HepG2 (cell line): ENCODE results near the gene SH2D7. TPM values are rescaled to one million over a fixed set of nuclear protein-coding genes. Genes with fewer than 3 reads are reported as not detected.

Experiments used
- ATAC-seq: fragments of 200-7000 bp; cut with Tn5 transposase; 3 replicates; pipeline ENCODE4 v1.9.1; 2020; ENCODE audit warnings: mild to moderate bottlenecking, moderate library complexity
- BruUV-seq: library from RNA; stranded (reverse); fragments of 400-500 nt; replicated peaks from 2 replicates; lab custom pipeline; 2021; lab: Mats Ljungman, UMichigan
- CTCF ChIA-PET: fragments of 300-600 bp; formaldehyde crosslinking; extraction: SDS; loops from one replicate; lab custom pipeline; 2021; ENCODE audit warnings: low total read pairs, inconsistent platforms, low intra/inter-chr PET ratio; lab: Yijun Ruan, JAX
- POLR2A ChIA-PET: fragments of 350-600 bp; sonication (Branson Sonifier 250); formaldehyde crosslinking; loops from one replicate; lab custom pipeline; 2020; ENCODE audit warnings: antibody characterized with exemption, inconsistent platforms; lab: Yijun Ruan, JAX
- DNase-seq: peaks from one replicate; pipeline ENCODE4 v3.0.0-alpha.2; 2015; ENCODE audit warnings: low spot score
- FAIRE-seq: peaks from 3 replicates; lab custom pipeline; 2011; peaks lifted over from hg19 to GRCh38; lab: Jason Lieb, UNC
- H2AFZ ChIP-seq: one replicate; pipeline ENCODE4 v1.6.1; 2011; ENCODE audit warnings: low read length, inconsistent platforms
- H3K27ac ChIP-seq: fragments of 300-600 bp; 3 replicates; pipeline ENCODE4 v1.8.0; 2011; ENCODE audit warnings: mixed run types, mild to moderate bottlenecking, mixed read lengths, low read length, inconsistent platforms; ENCODE audit not compliant: insufficient read depth; ENCODE audit errors: extremely low read length
- H3K27me3 ChIP-seq, 2 experiments: fragments of 200-600 bp in 1 of 2; 2 replicates in 1 of 2; 3 replicates in 1 of 2; pipeline versions ENCODE4 v1.6.0 to v1.8.0; 2011; ENCODE audit warnings: low read length in 2 of 2, mild to moderate bottlenecking in 2 of 2, moderate library complexity in 2 of 2, inconsistent platforms in 1 of 2; ENCODE audit not compliant: insufficient read depth in 2 of 2, control insufficient read depth in 1 of 2
- H3K36me3 ChIP-seq, 2 experiments: fragments of 200-600 bp in 1 of 2; replicated peaks in 1 of 2; 2 replicates in 1 of 2; 3 replicates in 1 of 2; pipeline versions ENCODE4 v1.5.1 to v1.8.0; 2011; ENCODE audit warnings: low read length in 2 of 2, inconsistent platforms in 1 of 2; ENCODE audit not compliant: insufficient read depth in 2 of 2, control insufficient read depth in 1 of 2
- H3K4me1 ChIP-seq: 2 replicates; pipeline ENCODE4 v1.5.1; 2012; ENCODE audit warnings: low read length, inconsistent platforms; ENCODE audit not compliant: insufficient read depth
- H3K4me2 ChIP-seq: 2 replicates; pipeline ENCODE4 v1.6.0; 2011; ENCODE audit warnings: low read depth, low read length, inconsistent platforms
- H3K4me3 ChIP-seq, 3 experiments: fragments of 200-600 bp in 1 of 3; sonication (generic), shearing (Covaris generic) in 1 of 3; replicated peaks in 1 of 3; 2 replicates each; pipeline ENCODE4 v1.5.1; 2011 to 2016; ENCODE audit warnings: low read length in 3 of 3, inconsistent platforms in 2 of 3, low read depth in 2 of 3, mild to moderate bottlenecking in 2 of 3, control low read depth in 1 of 3, mixed read lengths in 1 of 3; ENCODE audit not compliant: insufficient read depth in 1 of 3
- H3K79me2 ChIP-seq: one replicate; pipeline ENCODE4 v1.6.1; 2011; ENCODE audit warnings: low read length, inconsistent platforms; ENCODE audit not compliant: insufficient read depth
- H3K9ac ChIP-seq: 2 replicates; pipeline ENCODE4 v1.6.0; 2011; ENCODE audit warnings: mild to moderate bottlenecking, low read depth, low read length, inconsistent platforms; ENCODE audit not compliant: insufficient read depth
- H3K9me3 ChIP-seq: 2 replicates; pipeline ENCODE4 v1.5.1; 2012; ENCODE audit warnings: mild to moderate bottlenecking, low read length
- H4K20me1 ChIP-seq: 2 replicates; pipeline ENCODE4 v1.6.0; 2011; ENCODE audit warnings: inconsistent platforms, mild to moderate bottlenecking, low read length, moderate library complexity; ENCODE audit not compliant: insufficient read depth
- BRD4 ChIP-seq: sonication (generic); formaldehyde crosslinking; IDR thresholded peaks from 2 replicates; pipeline ENCODE4 v1.4.0; 2020; ENCODE audit warnings: missing genetic modification reagents
- DNMT3B ChIP-seq: conservative IDR thresholded peaks from 2 replicates; pipeline ENCODE4 v1.6.1; 2016; ENCODE audit warnings: missing biosample characterization, control low read depth
- ESRRA ChIP-seq: sonication (generic); formaldehyde crosslinking; IDR thresholded peaks from 2 replicates; pipeline ENCODE4 v1.5.1; 2020; ENCODE audit warnings: mild to moderate bottlenecking, low read depth, missing genetic modification reagents
- ETV5 ChIP-seq: IDR thresholded peaks from 2 replicates; pipeline ENCODE4 v1.6.1; 2018; ENCODE audit warnings: missing biosample characterization, missing genetic modification reagents, inconsistent platforms, borderline replicate concordance
- ETV6 ChIP-seq: sonication (generic); formaldehyde crosslinking; conservative IDR thresholded peaks from 2 replicates; pipeline ENCODE4 v1.4.0; 2020; ENCODE audit warnings: missing genetic modification reagents
- JUND ChIP-seq: sonication (generic); formaldehyde crosslinking; IDR thresholded peaks from 2 replicates; pipeline ENCODE4 v1.8.0; 2022; ENCODE audit warnings: mild to moderate bottlenecking, missing genetic modification reagents
- NONO ChIP-seq, 2 experiments: fragments of 450-650 bp in 1 of 2; sonication (generic) in 1 of 2; formaldehyde crosslinking in 1 of 2; IDR thresholded peaks in 1 of 2; conservative IDR thresholded peaks in 1 of 2; 2 replicates each; pipeline versions ENCODE4 v1.6.1 to v1.8.0; 2017 to 2022; ENCODE audit warnings: mild to moderate bottlenecking in 1 of 2, missing genetic modification reagents in 1 of 2, moderate library complexity in 1 of 2
- NRL ChIP-seq: sonication (generic); formaldehyde crosslinking; IDR thresholded peaks from 2 replicates; pipeline ENCODE4 v1.5.0; 2020; ENCODE audit warnings: missing genetic modification reagents, mild to moderate bottlenecking, moderate library complexity, borderline replicate concordance
- RAD51 ChIP-seq: fragments of 450-650 bp; IDR thresholded peaks from 2 replicates; pipeline ENCODE4 v1.6.1; 2016; ENCODE audit warnings: borderline replicate concordance
- RARG ChIP-seq: sonication (generic); formaldehyde crosslinking; IDR thresholded peaks from 2 replicates; pipeline ENCODE4 v1.4.0; 2020; ENCODE audit warnings: low read depth, mild to moderate bottlenecking, missing genetic modification reagents
- SIX4 ChIP-seq: sonication (generic); formaldehyde crosslinking; IDR thresholded peaks from 2 replicates; pipeline ENCODE4 v1.4.0; 2020; ENCODE audit warnings: missing genetic modification reagents
- SNAPC4 ChIP-seq: sonication (generic); formaldehyde crosslinking; IDR thresholded peaks from 2 replicates; pipeline ENCODE4 v1.4.0; 2020; ENCODE audit warnings: mild to moderate bottlenecking, missing genetic modification reagents
- ZC3H13 ChIP-seq: sonication (generic); formaldehyde crosslinking; IDR thresholded peaks from 2 replicates; pipeline ENCODE4 v1.8.1; 2023; ENCODE audit warnings: mild to moderate bottlenecking, missing genetic modification reagents, moderate library complexity
- ZNF761 ChIP-seq: sonication (generic); formaldehyde crosslinking; conservative IDR thresholded peaks from 2 replicates; pipeline ENCODE4 v1.4.0; 2020; ENCODE audit warnings: mild to moderate bottlenecking, missing genetic modification reagents
- ZNF841 ChIP-seq: sonication (generic); formaldehyde crosslinking; IDR thresholded peaks from 2 replicates; pipeline ENCODE4 v1.8.1; 2023; ENCODE audit warnings: missing genetic modification reagents, borderline replicate concordance
- WGBS: methylation state at CpG from one replicate; pipeline ENCODE4 v1.1.6; 2017; ENCODE audit warnings: low lambda C conversion rate; 5-methylcytosine and 5-hydroxymethylcytosine counted together
- in situ Hi-C: cut with HindIII; loops from 2 replicates; pipeline ENCODE4 v1.10.0; 2017; ENCODE audit warnings: low pct_unique_long_range_greater_than_20kb; ENCODE audit not compliant: extremely low pct_ligation_motif_present
- intact Hi-C: fragments of 100-400 bp; cut with micrococcal nuclease; formaldehyde crosslinking; loops from one replicate; pipeline ENCODE4 v1.10.0; 2022; ENCODE audit not compliant: unreplicated experiment
- polyA plus RNA-seq, 8 experiments: library from polyadenylated mRNA; depleted of rRNA in 3 of 8; stranded (reverse) in 7 of 8; unstranded in 1 of 8; fragments of >200 nt; fragmentation: Illumina TruSeq in 4 of 8; extraction: Trizol in 4 of 8; gene quantifications; 2 replicates each; pipeline versions ENCODE4 v1.2.1 to v1.2.3, GENCODE V29; 2011 to 2016; ENCODE audit warnings: low read depth in 4 of 8, missing spikeins in 1 of 8, mixed read lengths in 1 of 8; ENCODE audit not compliant: insufficient read depth in 1 of 8
- total RNA-seq, 5 experiments: library from RNA; depleted of rRNA; stranded (reverse); fragments of >200 nt; fragmentation: Illumina TruSeq; extraction: Trizol; gene quantifications; 2 replicates each; pipeline ENCODE4 v1.2.3, GENCODE V29; 2016; ENCODE audit warnings: low read depth in 1 of 5

Gene SH2D7
- total and polyA plus RNA-seq, 2 of the 13 experiments (the other 11 are each of a cell fraction or from before 2014, with no cell fraction given): not detected

GRCh38 chr15:78058401-78058935 lies 33.9 kb upstream of the SH2D7 start (continued):
- no peak for TF ChIP-seq JUND (CRISPR knock-in tag)
- TF ChIP-seq SNAPC4 (CRISPR knock-in tag): no peak
- TF ChIP-seq BRD4: no peak
- TF ChIP-seq, all 625 proteins: peak for 0

- ChIA-PET POLR2A (no interaction called here), CTCF (no interaction called here)
- H3K4me1 ChIP-seq: peaks cover 60% of the 10 kb centered on the region
- no peak overlapping the region for H3K4me2 ChIP-seq
- peaks cover 56% of the 10 kb centered on the region for H3K79me2 ChIP-seq
- H2AFZ ChIP-seq: no peak overlapping the region
- H3K27ac ChIP-seq: no peak overlapping the region
- intact Hi-C loops: no loop called here
- H3K36me3 ChIP-seq: no peaks in the 10 kb centered on the region
- H3K27me3 ChIP-seq: no peaks in the 10 kb centered on the region
- H4K20me1 ChIP-seq: peaks cover 4% of the 10 kb centered on the region; the same call in 1 of the 2 replicates
- FAIRE-seq (no peak), ATAC-seq (no peak), DNase-seq (no peak)
- BruUV-seq: no TSS peak
- no peaks in the 10 kb centered on the region for H3K9me3 ChIP-seq
- in situ Hi-C loops: no loop called here
- H3K9ac ChIP-seq: no peak overlapping the region
- no peak overlapping the region for H3K4me3 ChIP-seq
- 93% methylated on average over 3 of the region's 3 CpGs for WGBS
- TF ChIP-seq NONO (IDR thresholded peaks at IDR 0.05): no peak
- no peak for TF ChIP-seq NONO (CRISPR knock-in tag; conservative IDR thresholded peaks at IDR 0.05)
- TF ChIP-seq ZNF841 (CRISPR knock-in tag): no peak
- no peak for TF ChIP-seq ESRRA (CRISPR knock-in tag)
- no peak for TF ChIP-seq ETV6
- no peak for TF ChIP-seq RAD51
- TF ChIP-seq RARG (CRISPR knock-in tag): no peak
- TF ChIP-seq ZC3H13 (CRISPR knock-in tag): no peak
- no peak for TF ChIP-seq NRL
- TF ChIP-seq SIX4 (CRISPR knock-in tag): no peak
- no peak for TF ChIP-seq DNMT3B
- no peak for TF ChIP-seq ETV5 (CRISPR knock-in tag)
- no peak for TF ChIP-seq ZNF761 (CRISPR knock-in tag)
Observed at GRCh38 chr15:78059110-78059839, 33.1 kb upstream of the SH2D7 start.
